HS-5 (cell line): ENCODE results near the gene ZSCAN1.

Experiments used
- DNase-seq: peaks from one replicate; pipeline ENCODE4 v3.0.0-alpha.2; 2012; ENCODE audit warnings: low read depth

Gene ZSCAN1

DNA sequence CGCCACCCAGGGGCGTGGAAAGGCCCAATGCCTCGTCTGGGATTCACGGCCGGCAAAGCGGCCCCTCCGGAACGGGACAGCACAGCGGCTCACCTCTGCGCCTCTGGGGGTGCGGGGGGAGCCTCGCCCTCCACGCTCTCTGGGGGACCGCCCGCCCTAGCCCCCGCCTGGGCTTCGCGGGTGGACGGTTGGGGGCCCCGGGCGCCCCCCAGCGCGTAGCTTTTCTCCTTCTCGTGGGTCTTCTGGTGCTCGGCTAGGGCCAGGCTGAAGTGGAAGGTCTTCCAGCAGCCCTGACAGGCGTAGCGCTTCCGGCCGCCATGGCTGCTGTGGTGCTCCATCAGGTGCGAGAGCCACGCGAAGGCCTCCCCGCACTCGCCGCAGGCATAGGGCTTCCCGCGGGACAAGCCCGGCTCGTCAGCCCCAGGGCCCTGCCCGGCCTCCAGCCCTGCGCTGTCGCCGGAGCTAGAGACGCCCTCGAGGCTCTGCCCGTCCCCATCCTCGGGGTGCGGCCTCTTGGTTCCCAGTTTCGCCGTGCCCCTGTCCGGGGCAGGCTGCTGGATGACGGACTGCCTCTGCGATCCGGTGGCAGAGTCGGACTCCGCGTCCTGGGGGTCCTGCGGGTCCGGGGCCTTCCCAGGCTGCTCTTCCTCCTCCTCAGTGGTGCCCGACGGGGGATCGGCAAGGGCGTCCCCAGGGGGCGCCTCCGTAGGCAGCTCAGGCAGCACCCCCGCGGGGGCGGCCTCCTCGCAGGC lies 50.9 kb downstream of the ZSCAN1 start:
- no peak for DNase-seq

DNA sequence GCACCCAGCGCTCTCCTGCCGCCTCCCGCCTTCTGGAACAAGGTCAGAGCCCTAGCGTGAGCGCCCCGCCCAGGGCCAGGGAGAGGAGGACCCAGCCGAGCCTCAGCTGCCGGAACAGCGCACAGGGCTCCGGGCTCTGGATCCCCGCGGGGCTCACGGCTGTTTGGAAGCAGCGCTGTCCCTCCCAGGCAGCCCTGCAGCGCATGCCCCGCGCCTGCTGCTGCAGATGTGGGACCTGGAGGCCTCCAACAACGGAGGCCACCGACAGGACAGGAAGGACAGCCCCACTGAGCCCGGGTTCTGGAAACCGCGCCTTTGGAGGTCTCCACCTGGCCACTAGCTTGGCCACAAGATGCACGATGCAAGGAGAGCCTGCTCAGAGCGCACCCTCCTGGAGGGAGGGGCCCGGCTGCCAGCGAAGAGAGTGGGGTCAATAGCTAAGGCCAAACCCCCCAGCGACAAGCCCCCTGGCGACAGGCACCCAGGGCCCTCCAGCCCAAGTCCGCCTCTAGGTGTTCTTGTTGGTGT lies 51.6 kb downstream of the ZSCAN1 start:
- no peak for DNase-seq

DNA sequence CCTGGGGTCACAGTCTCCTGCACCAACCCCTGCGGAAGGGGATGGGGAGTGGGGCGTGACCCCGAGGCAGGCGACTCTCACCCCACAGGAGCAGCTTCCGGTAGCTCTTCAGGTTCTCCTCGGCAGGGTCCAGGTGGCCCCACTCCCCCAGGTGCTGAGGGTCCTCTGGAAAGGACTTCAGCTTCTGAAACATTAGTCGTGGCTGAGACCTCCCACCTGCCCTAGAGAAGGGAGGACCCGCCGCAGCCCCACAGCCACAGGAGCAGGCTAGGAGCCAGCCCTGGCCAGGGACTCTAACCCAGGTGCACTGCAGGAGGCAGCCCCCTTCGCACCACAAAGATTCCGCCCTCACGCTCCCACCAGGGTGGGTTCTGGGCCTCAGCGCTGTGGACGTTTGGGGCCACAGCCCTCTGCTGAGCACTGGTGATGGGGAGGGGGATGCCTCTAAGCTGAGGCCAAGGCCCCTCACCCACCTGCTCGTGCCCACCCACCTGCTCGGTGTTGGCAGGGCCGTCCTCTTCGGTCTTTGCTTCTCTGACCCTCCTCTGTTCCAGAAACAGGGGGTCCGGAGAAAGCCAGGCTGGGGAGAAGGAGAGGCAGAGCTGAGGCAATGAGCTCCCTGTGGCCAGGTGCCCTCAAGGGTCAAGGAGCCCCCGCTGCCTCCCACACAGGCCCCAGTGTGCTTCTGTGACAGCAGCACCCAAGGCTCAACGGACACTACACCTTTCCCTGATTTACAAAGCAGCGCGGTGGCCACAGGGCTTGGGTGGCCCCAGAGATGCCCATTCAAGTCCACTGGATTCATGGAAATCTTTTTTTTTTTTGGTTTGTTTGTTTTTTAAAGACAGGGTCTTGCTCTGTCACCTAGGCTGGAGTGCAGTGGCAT lies 53.2 kb downstream of the ZSCAN1 start:
- DNase-seq = no peak

DNA sequence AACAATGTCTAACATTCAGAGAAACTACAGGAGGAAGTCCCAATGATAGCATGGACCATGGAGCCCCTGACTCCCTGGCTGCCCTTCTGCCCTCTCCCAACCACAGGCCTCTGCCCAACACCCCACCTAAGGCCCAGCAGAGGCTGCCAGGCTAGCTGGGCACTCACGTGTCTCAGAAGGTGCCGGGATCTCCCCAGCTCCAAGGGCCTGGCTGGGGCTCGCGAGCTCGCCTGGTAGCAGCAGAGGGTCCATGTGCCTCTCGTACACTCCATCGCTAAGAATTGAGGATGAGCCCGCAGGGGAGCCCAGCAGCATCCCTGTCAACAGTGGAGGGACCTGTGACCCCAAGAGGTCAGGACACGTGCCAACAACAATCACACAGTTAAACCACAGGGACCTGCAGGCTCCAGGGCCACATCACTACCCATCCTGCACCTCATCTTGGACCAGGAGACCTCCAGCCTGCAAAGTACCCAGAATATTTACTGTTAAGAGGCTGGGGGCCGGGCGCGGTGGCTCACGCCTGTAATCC lies 54.8 kb downstream of the ZSCAN1 start:
- no peak for DNase-seq

DNA sequence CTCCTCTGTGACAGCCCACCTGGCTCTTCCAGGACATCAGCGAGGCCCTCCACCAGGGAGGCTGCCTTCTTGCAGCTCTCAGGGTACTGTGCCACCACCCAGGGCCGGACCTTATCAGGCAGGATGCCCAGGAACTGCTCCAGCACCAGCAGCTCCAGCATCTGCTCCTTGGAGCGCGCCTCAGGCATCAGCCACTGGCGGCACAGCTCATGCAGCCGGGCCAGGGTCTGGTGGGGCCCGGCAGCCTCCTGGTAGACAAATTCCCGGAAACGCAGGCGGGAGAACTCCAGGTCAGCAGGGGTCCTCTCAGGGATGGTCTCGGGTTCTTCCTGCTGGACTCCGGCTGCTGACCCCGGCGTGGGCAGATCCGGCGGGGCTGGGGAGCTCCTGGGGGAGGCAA lies 56.0 kb downstream of the ZSCAN1 start:
- no peak for DNase-seq

DNA sequence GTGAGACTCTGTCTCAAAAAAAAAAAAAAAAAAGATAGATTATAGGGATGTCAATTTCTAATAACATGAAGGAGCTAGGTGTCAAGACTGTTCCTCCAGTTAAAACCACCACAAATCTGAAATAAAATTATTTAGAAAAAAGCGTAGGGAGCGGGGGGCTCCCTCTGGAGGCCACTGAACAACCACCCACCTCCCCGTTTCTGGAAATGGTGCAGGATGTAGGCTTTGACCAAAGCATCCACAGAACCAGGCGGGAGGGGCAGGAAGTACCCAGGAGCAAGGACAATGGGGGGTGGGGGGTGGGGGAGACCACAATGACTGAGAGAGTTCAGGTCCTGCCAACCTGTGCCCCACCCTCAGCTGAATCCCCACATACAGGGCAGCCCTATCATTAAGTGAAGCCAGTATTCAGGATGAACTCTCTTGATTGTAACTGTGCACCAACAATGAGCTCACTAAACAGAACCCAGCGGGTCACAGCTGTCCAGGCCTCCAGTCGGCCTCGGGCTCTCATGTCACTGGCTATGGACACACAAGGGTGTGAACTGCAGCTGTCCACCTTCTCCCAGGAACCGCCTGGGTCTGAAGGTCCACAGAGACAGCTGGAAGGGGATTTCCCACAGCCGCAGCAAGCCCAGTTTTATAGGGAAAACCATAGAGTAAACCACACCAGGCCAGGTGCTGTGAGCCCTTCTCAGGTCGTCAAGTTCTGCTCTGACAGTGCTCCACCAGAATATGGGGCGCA lies 57.6 kb downstream of the ZSCAN1 start:
- no peak for DNase-seq

DNA sequence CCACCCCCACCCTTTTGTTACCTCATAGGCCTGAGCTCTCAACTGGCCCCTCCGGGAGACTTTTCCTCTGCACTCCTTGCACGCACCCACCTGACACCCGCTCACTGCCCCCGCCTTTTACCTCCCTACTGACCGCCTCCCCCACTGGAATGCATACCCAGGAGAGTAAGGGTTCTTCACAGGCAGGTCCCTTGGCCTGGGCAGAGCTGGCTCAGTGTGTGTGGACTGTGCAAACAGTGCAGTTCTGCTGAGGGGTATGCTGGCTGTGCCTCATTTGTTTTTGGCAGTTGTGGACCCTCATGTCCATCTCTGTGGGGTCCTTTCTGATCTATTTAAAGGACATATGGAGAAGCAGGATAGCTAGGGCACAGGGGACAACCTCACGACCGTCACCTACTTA lies 59.2 kb downstream of the ZSCAN1 start:
- no peak for DNase-seq

DNA sequence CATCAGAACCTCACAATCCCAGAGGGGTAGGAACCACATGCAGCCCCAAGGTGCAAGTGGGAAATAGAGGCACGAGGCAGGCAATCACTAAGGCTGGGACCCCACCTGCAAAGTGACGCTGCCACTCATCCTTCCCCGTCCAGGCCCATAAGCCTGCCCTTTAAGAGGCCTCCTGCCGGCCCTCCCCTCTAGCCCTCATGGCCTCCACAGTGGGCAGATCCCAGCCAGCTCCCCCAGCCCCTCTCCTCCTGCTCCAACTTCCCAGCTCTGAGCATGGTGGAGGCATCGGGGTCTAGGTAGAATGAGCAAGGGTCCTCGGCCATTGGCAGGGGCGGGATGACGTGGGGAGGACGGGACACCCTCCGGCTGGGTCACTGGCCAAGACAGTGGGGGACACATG lies 61.5 kb downstream of the ZSCAN1 start:
- DNase-seq = no peak

DNA sequence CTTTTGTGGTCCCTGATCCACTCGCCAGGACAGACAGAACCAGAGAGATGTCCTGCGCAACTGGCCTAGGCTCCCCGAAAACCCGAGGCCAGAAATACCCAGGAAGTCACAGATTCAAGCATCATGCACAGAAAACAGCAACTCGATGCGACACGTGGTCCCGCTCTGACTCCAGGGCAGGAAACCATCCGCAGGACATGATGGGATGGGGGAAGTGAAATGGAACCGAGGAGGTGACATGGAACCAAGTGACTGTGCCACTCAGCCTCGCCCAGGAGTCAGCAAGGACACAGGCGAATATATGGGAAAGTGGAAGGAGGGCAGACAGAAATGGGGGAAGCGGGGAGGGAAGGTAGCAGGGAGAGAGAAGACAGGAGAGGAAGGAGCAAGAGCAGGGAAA lies 63.1 kb downstream of the ZSCAN1 start:
- DNase-seq = no peak

DNA sequence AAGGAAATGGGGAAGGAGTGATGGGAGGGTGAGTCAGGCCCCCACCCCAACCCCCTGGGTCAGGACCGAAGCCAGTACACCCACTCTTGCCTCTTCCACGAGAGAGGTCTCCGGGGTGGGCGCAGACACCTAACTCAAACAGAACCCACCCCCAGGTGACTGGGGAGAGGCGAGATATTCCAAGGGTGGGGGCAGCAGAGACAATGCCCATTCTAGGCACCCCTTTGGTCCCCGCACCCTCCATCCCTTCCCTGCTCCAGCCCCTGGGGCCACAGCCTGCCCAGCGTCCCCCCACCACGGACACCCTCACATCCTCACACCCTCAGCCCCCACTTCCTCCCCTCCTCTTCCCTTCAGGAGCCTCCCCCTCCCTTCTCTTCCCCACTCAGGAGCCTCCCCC lies 63.5 kb downstream of the ZSCAN1 start:
- no peak for DNase-seq

DNA sequence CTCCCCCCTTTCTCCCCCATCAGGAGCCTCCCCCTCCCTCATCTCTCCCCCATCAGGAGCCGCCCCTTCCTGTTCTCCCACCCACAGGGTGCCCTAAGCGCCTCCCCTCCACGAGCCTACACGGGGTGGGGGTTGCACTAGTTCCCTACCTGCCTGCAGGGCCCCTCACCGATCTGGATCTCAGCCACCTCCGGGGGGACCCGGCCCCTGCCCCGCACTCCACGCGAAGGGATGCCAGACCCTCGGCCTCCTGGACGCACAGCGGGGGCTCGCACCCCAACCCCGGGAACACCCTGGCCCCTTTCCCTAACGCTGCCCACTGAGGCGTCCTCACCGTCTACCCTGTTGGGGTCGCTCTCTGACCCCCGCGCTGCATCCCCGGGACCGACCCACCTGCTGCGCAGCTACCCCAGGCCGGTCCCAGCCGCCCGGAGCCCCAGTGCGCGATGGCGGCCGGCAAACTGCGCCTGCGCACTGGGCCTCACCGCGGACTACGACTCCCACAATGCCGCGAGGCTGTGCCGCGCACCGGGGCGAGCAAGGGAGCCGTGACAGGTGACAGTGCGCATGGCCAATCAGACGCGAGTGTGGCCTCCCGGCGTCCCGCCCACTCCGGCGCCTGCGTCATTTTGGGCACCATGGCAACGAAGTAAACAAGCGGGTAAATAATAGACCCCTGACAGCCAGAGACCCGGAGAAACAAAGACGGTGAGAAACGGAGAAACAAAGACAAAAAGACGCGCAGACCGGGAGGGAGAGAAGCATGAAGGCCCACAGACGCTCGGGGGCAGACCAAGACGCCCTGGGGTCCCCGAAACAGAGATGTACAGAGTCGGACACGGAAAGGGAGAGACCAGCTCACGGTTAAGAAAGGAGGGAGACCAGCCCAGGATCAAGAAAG lies 64.2 kb downstream of the ZSCAN1 start, which contains the start of gene ZSCAN18:
Gene ZSCAN18, minus strand, starts transcription at position 451 of the 901 bp plus-strand sequence. CDS start 7,964 bp downstream, outside the sequence.
- no peak for DNase-seq

DNA sequence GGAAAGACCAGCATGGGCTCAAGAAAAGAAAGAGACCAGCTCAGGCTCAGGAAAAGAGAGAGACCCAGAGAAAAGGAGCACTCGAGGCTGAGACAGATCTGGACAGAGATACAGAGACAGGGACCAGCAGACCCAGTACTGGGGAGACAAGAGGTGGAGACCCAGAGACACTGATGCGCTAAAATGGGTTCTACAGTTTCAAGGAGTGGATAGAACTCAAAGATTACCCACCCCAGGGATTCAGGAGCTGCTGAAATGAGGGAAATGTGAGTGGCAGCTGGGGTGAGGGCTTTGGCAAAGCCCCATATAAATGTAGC lies 64.8 kb downstream of the ZSCAN1 start:
- DNase-seq = no peak
